Activated naive CD4-positive, alpha-beta T cell treated with anti-CD3 and anti-CD28 coated beads, Interleukin-2, amount 10 ng/mL, durations not matched to agents 7 days and 5 days (primary cell): ENCODE measurements around the gene PSTPIP1.
A peak's percentile ranks its signal among the peaks of the same experiment; 100 is the strongest.

ENCODE experiments used
- CTCF ChIA-PET: fragments of 350-600 bp; sonication (Branson Sonifier 250); formaldehyde crosslinking; loops from one replicate; lab custom pipeline; 2021; ENCODE audit warnings: antibody characterized with exemption; lab: Charles Lee
- DNase-seq: peaks from one replicate; pipeline ENCODE4 v3.0.0-alpha.2; 2020
- H3K27ac Mint-ChIP-seq: one replicate; pipeline ENCODE4 v1.8.0; 2021; ENCODE audit warnings: mild to moderate bottlenecking, moderate library complexity, mixed read lengths
- H3K27me3 Mint-ChIP-seq: one replicate; pipeline ENCODE4 v1.8.0; 2021; ENCODE audit warnings: mild to moderate bottlenecking, mixed read lengths
- H3K36me3 Mint-ChIP-seq: one replicate; pipeline ENCODE4 v1.8.0; 2021; ENCODE audit warnings: mixed read lengths
- H3K4me1 Mint-ChIP-seq: one replicate; pipeline ENCODE4 v1.8.0; 2021; ENCODE audit warnings: mixed read lengths
- H3K4me3 Mint-ChIP-seq: one replicate; pipeline ENCODE4 v1.8.0; 2021; ENCODE audit warnings: mild to moderate bottlenecking, moderate library complexity, mixed read lengths
- H3K9me3 Mint-ChIP-seq: one replicate; pipeline ENCODE4 v1.8.0; 2021; ENCODE audit warnings: mixed read lengths

PSTPIP1 gene

DNA sequence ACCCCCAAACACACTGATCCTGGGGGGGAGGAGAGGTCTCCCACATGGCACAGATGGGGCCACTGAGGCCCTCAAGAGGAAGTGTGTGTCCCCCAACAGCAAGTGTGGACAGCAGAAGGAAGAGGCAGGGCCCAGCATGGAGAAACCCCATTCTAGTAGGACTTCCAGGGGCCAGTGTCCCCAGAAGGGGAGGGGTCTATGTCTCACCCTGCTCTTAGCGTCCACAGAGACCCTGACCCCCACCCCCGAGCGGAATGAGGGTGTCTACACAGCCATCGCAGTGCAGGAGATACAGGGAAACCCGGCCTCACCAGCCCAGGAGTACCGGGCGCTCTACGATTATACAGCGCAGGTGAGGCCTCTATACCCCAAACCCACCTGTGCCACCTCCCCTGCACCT lies 40.7 kb downstream of the PSTPIP1 start:
- peak overlapping the region; percentile 28 for H3K27ac Mint-ChIP-seq
- H3K4me1 Mint-ChIP-seq: peaks cover 3% of the 10 kb centered on the region
- CTCF ChIA-PET: interaction anchor here (6.9 kb wide), 1 partner anchor 60 kb away, joined by 82 read pairs; no protein-coding TSS in a partner anchor
- no peak overlapping the region for H3K4me3 Mint-ChIP-seq
- peaks cover 10% of the 10 kb centered on the region for H3K27me3 Mint-ChIP-seq
- peaks cover 29% of the 10 kb centered on the region for H3K9me3 Mint-ChIP-seq
- peaks cover 80% of the 10 kb centered on the region for H3K36me3 Mint-ChIP-seq
- DNase-seq: no peak

DNA sequence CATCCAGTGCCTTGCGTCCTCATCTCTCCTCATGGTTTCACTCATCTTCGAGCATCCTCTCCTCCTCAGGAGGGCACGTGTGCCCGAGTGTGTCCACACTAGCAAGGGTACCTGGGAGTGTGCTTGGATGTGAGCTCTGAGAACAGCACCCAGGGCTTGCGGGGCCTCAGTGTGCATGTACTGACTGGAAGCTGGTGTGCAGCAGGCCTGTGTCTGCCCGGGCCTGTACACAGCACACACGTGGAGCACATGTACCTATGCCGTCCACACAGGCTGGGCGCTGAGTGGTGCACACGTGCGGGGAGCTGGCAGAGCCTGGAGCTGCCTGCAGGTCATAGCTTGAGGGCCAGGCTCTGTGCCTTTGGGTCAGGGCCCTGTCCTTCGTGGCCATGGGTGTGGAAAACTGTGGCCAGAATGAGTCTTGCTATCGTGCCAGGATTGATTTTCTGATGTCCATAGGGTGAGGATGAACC lies 41.1 kb downstream of the PSTPIP1 start:
- H3K9me3 Mint-ChIP-seq: peaks cover 34% of the 10 kb centered on the region
- peaks cover 6% of the 10 kb centered on the region for H3K4me1 Mint-ChIP-seq
- peak; percentile 19 for DNase-seq
- peaks cover 10% of the 10 kb centered on the region for H3K27me3 Mint-ChIP-seq
- peaks cover 84% of the 10 kb centered on the region for H3K36me3 Mint-ChIP-seq
- CTCF ChIA-PET: no interaction called here
- H3K4me3 Mint-ChIP-seq: no peak overlapping the region
- H3K27ac Mint-ChIP-seq: peak overlapping the region; percentile 88

DNA sequence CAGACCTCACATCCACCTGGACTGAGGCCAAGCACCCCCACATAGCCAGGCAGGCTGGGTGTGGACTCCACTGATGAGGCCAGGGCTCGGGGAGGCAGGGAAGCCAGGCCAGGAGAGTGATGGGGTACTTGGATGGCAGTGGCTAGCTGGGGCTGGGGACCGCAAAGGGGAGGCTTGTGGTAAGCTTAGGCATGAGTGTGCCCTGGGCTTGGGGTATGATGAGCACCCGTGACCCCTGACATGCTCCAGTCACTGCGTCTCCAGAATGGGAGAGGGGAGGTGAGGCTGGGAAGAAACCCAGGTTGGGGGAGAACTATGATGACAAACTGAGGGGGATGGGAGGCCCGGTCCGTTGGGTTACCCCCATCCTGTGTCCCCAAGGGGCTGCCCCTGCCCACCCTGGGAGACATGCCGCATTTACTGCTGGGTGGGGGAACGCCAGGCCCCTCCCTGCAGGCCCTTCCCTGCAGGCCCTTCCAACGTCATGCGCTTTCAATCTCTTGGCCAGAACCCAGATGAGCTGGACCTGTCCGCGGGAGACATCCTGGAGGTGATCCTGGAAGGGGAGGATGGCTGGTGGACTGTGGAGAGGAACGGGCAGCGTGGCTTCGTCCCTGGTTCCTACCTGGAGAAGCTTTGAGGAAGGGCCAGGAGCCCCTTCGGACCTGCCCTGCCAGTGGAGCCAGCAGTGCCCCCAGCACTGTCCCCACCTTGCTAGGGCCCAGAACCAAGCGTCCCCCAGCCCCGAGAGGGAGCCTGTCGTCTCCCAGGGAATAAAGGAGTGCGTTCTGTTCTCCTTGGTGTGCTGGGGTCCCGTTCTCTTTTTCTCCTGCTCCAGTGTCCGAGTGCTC lies 41.8 kb downstream of the PSTPIP1 start:
- Mint-ChIP-seq H3K4me1 (peaks cover 3% of the 10 kb centered on the region), H3K27ac (peak overlapping the region; percentile 88), H3K27me3 (peaks cover 10% of the 10 kb centered on the region), H3K4me3 (peak overlapping the region; percentile 23), H3K36me3 (peaks cover 80% of the 10 kb centered on the region), H3K9me3 (peaks cover 36% of the 10 kb centered on the region)
- CTCF ChIA-PET: no interaction called here
- DNase-seq: peak; percentile 16

DNA sequence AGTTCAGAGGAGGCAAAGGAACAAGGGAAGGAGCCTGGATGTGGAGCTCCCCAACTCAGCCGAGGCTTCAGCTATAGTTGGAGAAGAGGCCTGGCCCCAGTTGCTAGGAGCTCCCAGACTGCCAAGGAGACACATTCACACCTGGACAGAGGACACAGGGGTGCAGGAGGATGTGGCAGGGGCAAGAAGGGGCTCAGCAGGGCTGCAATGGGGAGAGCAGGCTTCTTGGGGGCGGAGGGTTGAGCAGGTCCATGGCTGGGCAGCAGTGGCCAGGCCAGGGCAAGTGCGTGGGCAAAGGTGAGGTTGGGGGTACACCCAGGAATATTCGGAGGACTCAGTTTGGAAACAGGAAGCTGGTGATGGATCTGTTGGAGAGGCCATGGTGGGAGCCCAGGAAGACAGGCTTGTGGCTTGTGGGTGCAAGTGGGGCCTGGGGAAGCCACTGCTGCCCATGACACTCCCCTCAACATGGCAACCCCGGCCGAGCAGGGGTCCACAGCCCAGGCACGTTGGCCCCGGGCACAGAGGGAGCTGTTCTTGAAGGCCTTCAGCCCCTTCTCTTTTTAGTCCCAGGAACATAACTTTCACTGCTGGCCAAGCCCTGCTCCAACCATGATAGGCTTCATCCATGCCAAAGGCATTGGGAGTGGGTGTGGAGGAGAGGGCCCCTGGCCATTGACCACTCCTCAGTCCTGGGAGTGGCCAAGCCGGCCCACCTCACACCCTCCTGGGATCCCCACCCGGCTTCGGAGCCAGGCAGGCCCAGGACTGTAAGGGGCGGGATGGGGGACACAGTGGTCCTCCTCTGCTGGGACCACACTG lies 42.7 kb downstream of the PSTPIP1 start:
- Mint-ChIP-seq H3K36me3 (peaks cover 78% of the 10 kb centered on the region), H3K4me1 (peaks cover 3% of the 10 kb centered on the region), H3K27ac (peak overlapping the region; percentile 88), H3K9me3 (peaks cover 40% of the 10 kb centered on the region), H3K27me3 (peaks cover 10% of the 10 kb centered on the region), H3K4me3 (peak overlapping the region; percentile 23)
- CTCF ChIA-PET: no interaction called here
- DNase-seq: peak; percentile 19

DNA sequence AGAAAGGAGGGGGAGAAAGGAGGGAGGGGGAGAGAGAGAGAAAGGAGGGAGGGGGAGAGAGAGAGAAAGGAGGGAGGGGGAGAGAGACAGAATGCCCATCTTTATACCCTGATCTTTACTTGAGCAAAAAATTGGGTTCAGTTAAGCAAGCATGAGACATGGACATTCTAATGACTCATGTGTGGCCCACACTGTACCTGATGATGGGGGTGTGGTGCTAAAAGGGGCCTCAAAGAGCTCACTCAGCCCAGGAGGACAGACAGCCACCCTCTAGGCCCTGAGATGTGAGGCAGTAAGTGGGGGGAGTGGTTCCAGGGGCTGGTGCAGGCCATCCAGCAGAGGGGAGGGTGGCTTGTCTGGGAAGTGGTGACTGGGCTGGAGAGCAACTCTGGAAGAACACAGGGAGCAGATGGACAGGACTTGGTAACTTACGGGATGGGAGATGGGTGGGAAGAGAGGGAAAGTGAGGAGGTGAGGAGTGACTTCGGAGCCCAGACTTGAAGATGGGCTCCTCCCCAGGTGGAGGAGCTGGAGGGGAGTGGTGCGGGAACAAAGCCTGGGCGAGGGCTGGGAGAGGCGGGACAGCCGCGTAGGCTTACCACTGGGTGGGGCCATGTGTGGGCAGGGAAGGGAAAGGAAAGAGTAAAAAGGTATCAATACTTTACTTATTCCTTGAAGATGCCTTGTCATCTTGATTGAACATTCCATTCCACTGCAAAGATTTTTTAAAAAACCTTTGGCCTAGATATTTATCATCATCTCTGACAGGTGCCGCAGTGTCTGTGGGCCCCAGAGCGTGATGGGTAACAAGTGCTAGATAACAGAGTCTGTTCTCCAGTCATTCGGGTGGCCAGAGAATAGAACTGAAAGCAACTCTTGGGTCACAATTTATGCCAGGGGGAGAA lies 43.6 kb downstream of the PSTPIP1 start:
- H3K27ac Mint-ChIP-seq: peak overlapping the region; percentile 74
- H3K27me3 Mint-ChIP-seq: peaks cover 10% of the 10 kb centered on the region
- H3K36me3 Mint-ChIP-seq: peaks cover 79% of the 10 kb centered on the region
- peaks cover 3% of the 10 kb centered on the region for H3K4me1 Mint-ChIP-seq
- peaks cover 40% of the 10 kb centered on the region for H3K9me3 Mint-ChIP-seq
- CTCF ChIA-PET: no interaction called here
- peak; percentile 17 for DNase-seq
- H3K4me3 Mint-ChIP-seq: no peak overlapping the region

DNA sequence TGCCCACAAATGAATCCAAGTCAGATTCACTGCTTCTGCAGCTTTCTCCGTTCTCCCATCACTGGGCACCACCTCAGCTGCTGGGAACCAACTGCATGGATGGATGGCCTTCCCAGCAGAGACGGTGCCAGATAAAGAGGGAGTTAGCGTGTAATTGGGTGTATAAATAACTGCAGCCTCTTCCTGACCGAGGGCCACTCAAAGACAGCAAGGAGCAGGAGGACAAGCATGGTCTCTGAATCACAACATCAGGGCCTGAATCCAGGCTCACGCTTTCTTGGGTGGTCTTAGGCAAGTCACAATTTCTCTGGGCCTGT lies 44.2 kb downstream of the PSTPIP1 start:
- Mint-ChIP-seq H3K4me1 (peaks cover 3% of the 10 kb centered on the region), H3K27me3 (peaks cover 10% of the 10 kb centered on the region), H3K9me3 (peaks cover 40% of the 10 kb centered on the region), H3K36me3 (peaks cover 76% of the 10 kb centered on the region), H3K27ac (no peak overlapping the region), H3K4me3 (no peak overlapping the region)
- CTCF ChIA-PET: no interaction called here
- DNase-seq: no peak

DNA sequence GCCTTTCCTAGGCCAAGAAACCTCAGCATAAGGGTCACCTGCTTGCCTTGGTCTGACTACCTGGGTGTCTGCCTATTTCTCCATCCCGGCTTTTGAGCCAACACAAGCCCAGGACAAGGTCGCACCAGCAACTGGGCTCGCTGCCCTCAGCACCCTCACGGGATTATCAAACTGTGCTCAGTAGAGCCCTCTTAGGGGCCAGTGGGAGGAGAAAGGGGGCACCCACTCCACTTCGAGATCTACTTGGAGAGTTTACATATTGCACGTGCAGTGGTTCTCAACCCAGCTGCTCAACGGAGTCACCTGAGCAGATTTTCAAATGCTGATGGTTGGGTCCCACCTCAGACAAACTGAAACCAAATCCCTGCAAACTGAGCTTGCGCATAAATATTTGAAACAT lies 44.9 kb downstream of the PSTPIP1 start:
- Mint-ChIP-seq H3K4me3 (no peak overlapping the region), H3K27me3 (peaks cover 10% of the 10 kb centered on the region), H3K4me1 (peaks cover 3% of the 10 kb centered on the region), H3K36me3 (peaks cover 76% of the 10 kb centered on the region), H3K9me3 (peaks cover 36% of the 10 kb centered on the region), H3K27ac (peak overlapping the region; percentile 78)
- CTCF ChIA-PET: no interaction called here
- no peak for DNase-seq

DNA sequence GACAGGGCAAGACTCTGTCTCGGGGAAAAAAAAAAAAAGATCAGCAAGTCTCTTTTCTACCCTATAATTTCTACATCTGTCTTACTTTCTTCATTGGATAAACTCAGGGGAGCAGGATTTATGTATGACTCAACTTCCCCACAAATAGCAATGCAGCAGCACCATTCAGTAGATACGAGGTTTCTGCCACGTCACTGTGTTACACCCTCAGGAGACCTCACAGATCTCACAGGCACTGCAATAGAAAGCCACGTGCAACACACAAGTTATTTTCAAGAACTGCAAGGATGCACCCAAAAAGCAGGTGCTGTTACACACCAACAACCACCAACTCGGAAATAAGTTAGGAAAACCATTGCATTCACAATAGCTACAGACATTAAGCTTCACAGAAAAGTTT lies 45.7 kb downstream of the PSTPIP1 start:
- DNase-seq: no peak
- H3K36me3 Mint-ChIP-seq: peaks cover 77% of the 10 kb centered on the region
- H3K27me3 Mint-ChIP-seq: peaks cover 10% of the 10 kb centered on the region
- CTCF ChIA-PET: no interaction called here
- peak overlapping the region; percentile 53 for H3K27ac Mint-ChIP-seq
- H3K4me3 Mint-ChIP-seq: no peak overlapping the region
- H3K9me3 Mint-ChIP-seq: peaks cover 35% of the 10 kb centered on the region
- H3K4me1 Mint-ChIP-seq: peaks cover 3% of the 10 kb centered on the region

DNA sequence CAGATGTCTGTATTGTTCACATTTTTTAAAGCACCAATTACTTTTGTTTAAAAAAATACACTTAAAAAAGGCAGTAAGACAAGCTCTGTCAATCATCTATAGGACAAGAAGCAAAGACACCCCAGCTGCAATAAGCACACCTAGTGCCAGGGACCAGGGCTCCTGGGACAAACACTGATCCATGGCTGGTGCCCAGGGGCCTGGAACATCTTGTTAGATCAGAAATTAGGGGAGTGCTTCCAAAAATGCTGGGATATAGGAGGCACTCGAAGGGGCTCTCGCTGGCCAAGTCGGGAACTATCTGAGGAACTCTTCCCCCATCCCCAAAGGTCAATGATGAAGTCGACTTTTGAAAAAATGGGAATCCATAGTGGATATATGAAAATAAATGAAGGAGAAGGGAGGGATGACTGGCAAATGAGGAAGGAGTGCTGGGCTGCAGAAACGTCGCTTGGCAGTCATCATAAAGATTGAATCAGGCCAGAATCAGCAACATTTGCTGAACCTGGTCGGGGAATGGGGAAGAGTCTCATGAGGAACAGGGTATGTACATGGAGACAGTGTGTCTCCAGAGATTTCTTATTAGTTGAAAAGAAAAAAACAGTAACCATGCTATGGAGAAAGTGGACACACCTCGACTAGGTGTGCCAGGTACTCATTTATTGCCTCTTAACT lies 47.5 kb downstream of the PSTPIP1 start:
- CTCF ChIA-PET: no interaction called here
- H3K27ac Mint-ChIP-seq: peak overlapping the region; percentile 56
- H3K4me1 Mint-ChIP-seq: peaks cover 3% of the 10 kb centered on the region
- peaks cover 21% of the 10 kb centered on the region for H3K9me3 Mint-ChIP-seq
- peaks cover 5% of the 10 kb centered on the region for H3K27me3 Mint-ChIP-seq
- H3K4me3 Mint-ChIP-seq: no peak overlapping the region
- no peak for DNase-seq
- H3K36me3 Mint-ChIP-seq: peaks cover 73% of the 10 kb centered on the region

DNA sequence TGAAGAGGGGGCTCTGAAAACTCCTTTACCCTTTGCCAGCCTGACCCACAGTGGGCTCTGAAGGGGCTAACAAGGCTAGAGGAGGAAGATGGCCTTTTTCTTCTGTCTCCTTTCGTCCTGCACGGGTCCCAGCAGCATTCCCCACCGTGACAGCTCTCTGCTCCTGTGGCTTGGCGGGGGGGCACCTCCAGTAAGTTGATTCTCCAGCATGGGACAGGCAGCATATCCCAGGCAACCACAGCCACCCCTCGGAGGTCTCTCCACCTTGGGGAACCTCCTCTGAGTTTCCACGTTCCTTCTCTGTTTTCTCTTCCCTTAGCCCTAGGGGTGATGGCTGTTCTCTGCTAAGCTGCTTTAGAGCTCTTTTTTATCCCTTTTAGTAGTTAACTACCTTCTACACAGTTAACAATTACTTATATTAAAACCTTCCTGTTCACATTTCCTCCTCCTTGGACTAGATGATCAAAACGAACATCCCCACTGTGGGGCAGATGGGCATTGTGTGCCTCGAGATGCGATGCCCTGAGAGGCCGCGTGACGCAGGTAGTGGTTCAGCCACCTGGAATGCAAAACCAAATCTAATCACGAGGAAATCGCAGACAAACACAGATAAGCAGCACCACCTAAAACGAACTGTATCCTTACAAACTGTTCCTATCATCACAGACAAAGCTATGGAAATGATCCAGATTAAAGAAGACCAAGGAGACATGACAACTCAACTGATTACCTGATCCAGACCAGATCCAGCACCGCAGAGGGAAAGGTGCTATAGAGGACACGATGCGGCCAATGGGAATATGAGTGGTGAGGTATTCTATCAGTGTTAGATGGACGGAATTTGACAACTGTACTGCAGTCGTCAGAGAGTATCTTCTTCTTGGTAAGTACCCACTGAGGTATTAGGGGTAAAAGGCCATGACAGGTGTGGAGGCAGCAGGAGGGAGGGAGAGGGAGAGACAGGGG lies 48.3 kb downstream of the PSTPIP1 start:
- CTCF ChIA-PET: interaction anchor here (4.6 kb wide), 1 partner anchor 69 kb away, joined by 17 read pairs; no protein-coding TSS in a partner anchor
- Mint-ChIP-seq H3K4me3 (no peak overlapping the region), H3K27ac (peak overlapping the region; percentile 55), H3K27me3 (no peaks in the 10 kb centered on the region), H3K4me1 (peaks cover 3% of the 10 kb centered on the region), H3K36me3 (peaks cover 72% of the 10 kb centered on the region), H3K9me3 (peaks cover 16% of the 10 kb centered on the region)
- DNase-seq: no peak

DNA sequence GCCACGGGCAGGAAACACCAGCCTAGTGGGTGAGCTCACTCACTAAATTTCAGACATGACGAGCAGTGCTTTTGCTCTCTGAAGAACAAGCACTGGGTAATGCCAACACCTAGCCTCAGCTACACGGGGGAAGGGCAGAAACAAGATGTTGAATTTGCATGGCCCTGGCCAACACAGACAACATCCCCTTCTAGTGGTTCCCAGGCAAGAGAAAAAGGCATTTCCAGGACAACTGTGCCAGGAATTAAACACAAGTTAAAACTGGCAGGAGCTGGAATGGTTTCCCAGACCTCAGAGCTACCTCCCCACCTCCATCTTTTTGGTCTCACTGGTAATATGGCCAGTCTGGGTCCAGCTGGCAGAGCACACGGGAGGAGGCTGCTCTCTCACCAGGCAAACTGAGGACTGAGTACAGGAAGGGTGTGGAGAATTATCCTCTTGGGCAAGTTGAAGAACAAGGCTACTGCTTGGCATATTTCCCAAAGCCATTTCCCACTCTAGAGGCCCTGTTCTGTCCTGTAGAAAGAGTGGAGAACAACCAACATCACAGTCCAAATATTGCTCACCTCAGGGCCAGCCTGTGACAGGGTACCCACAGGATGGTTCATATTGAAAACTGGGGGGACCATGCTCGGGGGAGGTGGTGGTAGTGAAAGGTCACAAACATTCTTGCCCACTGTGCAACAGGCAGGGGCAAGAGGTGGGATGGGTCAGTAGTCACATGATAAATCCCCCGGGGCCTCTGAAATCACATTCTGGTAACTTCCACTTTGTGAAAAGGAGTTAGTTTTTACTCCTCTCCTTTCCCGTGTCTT lies 49.5 kb downstream of the PSTPIP1 start:
- H3K27ac Mint-ChIP-seq: peak overlapping the region; percentile 6
- CTCF ChIA-PET: interaction anchor here (1.3 to 4.6 kb wide), 2 partner anchors 13 to 71 kb away, joined by 3 to 17 read pairs; no protein-coding TSS in a partner anchor

DNA sequence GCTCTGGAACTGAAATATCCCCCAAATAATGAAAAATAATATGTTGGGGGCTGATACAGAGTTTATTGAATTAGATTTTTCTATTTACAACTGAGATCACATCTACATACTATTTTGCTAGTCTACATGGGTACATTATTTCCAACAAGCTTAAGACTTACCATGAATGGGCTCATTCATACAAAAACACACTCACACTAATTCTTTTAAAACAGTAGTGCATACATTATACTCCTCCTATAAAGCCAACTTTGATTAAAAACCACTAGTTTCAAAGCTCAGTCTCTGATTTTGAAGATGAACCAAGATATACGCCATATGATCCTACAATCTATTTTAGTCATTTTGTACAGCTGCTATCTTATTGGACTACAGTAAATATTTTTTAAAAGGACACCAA lies 51.1 kb downstream of the PSTPIP1 start:
- CTCF ChIA-PET: interaction anchor here (1.3 to 4.6 kb wide), 2 partner anchors 15 to 72 kb away, joined by 3 to 17 read pairs; no protein-coding TSS in a partner anchor
- Mint-ChIP-seq H3K9me3 (peaks cover 7% of the 10 kb centered on the region), H3K36me3 (peaks cover 58% of the 10 kb centered on the region), H3K4me1 (no peaks in the 10 kb centered on the region), H3K4me3 (no peak overlapping the region), H3K27me3 (no peaks in the 10 kb centered on the region), H3K27ac (no peak overlapping the region)
- DNase-seq: no peak

More for the DNA sequence above, 49.5 kb downstream of the PSTPIP1 start:
- Mint-ChIP-seq H3K9me3 (peaks cover 11% of the 10 kb centered on the region), H3K4me1 (peaks cover 3% of the 10 kb centered on the region), H3K27me3 (no peaks in the 10 kb centered on the region), H3K4me3 (no peak overlapping the region), H3K36me3 (peaks cover 65% of the 10 kb centered on the region)
- no peak for DNase-seq
